ENCODE measurements around the gene PPP4R4. TPM values are rescaled to one million over a fixed set of nuclear protein-coding genes. Genes with fewer than 3 reads are reported as not detected.

The PPP4R4 gene
- polyA plus RNA-seq, 1 donor from 2014 or later: 4.8 TPM

DNA sequence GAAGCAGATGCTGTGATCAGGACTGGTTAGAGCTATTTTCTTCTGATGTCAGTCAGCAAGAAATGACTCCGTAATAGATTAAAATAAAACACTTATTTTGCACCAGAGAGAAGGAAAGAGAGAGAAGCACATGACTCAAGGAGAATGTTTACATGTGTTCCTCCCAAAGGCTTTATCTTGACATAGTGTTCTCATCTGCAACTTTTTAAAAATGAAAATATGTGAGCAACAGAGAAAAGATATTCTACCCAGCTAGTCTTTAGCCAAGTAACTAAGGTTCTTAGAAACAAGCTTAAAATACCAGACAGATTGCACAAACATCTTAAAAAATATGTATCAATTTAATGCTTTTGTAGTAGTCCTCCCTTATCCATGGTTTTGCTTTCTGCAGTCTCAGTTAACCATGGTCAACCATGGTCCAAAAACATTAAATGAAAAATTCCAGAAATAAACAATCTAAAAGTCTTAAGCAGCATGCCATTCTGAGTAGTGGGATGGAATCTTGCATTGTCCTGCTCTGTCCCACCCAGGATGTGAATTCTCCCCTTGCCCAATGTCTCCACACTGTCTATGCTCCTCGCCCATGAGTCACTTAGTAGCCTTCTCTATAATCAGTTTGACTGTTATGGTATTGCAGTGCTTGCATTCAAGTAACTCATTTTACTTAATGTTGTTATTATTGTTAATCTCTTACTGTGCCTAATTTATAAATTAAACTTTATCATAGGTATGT is 109.0 kb downstream of the PPP4R4 start:
- Histone ChIP-seq H3K9ac (ENCODE audit: low read length) (no peak overlapping the region), H3K9me2 (ENCODE audit: insufficient read depth, low read length) (no peaks in the 10 kb centered on the region), H3K9me3 (ENCODE audit: low read length) (no peaks in the 10 kb centered on the region), H3K79me2 (replicated peaks; ENCODE audit: insufficient read depth, low read length) (no peaks in the 10 kb centered on the region), H3K4me2 (ENCODE audit: low read length) (no peak overlapping the region), H3K36me3 (ENCODE audit: insufficient read depth, low read length) (no peaks in the 10 kb centered on the region), H4K20me1 (ENCODE audit: insufficient read depth) (no peaks in the 10 kb centered on the region), H3K27me3 (ENCODE audit: insufficient read depth, low read depth, low read length) (no peaks in the 10 kb centered on the region), H3F3A (ENCODE audit: insufficient read depth, low read length, poor library complexity, severe bottlenecking) (no peaks in the 10 kb centered on the region), H2AFZ (ENCODE audit: low read depth, low read length) (no peak overlapping the region), H3K4me3 (ENCODE audit: low read length) (no peak overlapping the region), H3K27ac (ENCODE audit: low read length) (no peak overlapping the region)
- TF ChIP-seq EZH2 (IDR thresholded peaks at IDR 0.05; ENCODE audit: borderline replicate concordance, insufficient read depth, low read length, poor library complexity, severe bottlenecking) (no peak), MXI1 (conservative IDR thresholded peaks at IDR 0.05; ENCODE audit: poor library complexity, severe bottlenecking) (no peak), EP300 (conservative IDR thresholded peaks at IDR 0.05; ENCODE audit: poor library complexity, severe bottlenecking) (no peak), RAD21 (conservative IDR thresholded peaks at IDR 0.05) (no peak)

GRCh38 chr14:94284221-94284620 is 110.1 kb downstream of the PPP4R4 start:
- H4K20me1 ChIP-seq (ENCODE audit: insufficient read depth): no peaks in the 10 kb centered on the region
- H3K4me2 ChIP-seq (ENCODE audit: low read length): no peak overlapping the region
- H3K9me3 ChIP-seq (ENCODE audit: low read length): no peaks in the 10 kb centered on the region
- H3K9ac ChIP-seq (ENCODE audit: low read length): no peak overlapping the region
- H3F3A ChIP-seq (ENCODE audit: insufficient read depth, low read length, poor library complexity, severe bottlenecking): no peaks in the 10 kb centered on the region
- H3K9me2 ChIP-seq (ENCODE audit: insufficient read depth, low read length): no peaks in the 10 kb centered on the region
- H3K36me3 ChIP-seq (ENCODE audit: insufficient read depth, low read length): no peaks in the 10 kb centered on the region
- no peak overlapping the region for H2AFZ ChIP-seq (ENCODE audit: low read depth, low read length)
- H3K27me3 ChIP-seq (ENCODE audit: insufficient read depth, low read depth, low read length): no peaks in the 10 kb centered on the region
- H3K79me2 ChIP-seq (replicated peaks; ENCODE audit: insufficient read depth, low read length): no peaks in the 10 kb centered on the region
- H3K4me3 ChIP-seq (ENCODE audit: low read length): no peak overlapping the region
- no peak overlapping the region for H3K27ac ChIP-seq (ENCODE audit: low read length)
- TF ChIP-seq TAF1 (IDR thresholded peaks at IDR 0.05; ENCODE audit: low read depth) (no peak), RAD21 (conservative IDR thresholded peaks at IDR 0.05) (no peak), SMC3 (conservative IDR thresholded peaks at IDR 0.05; ENCODE audit: poor library complexity) (no peak), EP300 (conservative IDR thresholded peaks at IDR 0.05; ENCODE audit: poor library complexity, severe bottlenecking) (no peak), MXI1 (conservative IDR thresholded peaks at IDR 0.05; ENCODE audit: poor library complexity, severe bottlenecking) (no peak), EZH2 (IDR thresholded peaks at IDR 0.05; ENCODE audit: borderline replicate concordance, insufficient read depth, low read length, poor library complexity, severe bottlenecking) (no peak), CTCF (IDR thresholded peaks at IDR 0.05; ENCODE audit: poor library complexity, severe bottlenecking) (no peak), POLR2AphosphoS5 (IDR thresholded peaks at IDR 0.05) (no peak)
- TF ChIP-seq, protein P1, sequence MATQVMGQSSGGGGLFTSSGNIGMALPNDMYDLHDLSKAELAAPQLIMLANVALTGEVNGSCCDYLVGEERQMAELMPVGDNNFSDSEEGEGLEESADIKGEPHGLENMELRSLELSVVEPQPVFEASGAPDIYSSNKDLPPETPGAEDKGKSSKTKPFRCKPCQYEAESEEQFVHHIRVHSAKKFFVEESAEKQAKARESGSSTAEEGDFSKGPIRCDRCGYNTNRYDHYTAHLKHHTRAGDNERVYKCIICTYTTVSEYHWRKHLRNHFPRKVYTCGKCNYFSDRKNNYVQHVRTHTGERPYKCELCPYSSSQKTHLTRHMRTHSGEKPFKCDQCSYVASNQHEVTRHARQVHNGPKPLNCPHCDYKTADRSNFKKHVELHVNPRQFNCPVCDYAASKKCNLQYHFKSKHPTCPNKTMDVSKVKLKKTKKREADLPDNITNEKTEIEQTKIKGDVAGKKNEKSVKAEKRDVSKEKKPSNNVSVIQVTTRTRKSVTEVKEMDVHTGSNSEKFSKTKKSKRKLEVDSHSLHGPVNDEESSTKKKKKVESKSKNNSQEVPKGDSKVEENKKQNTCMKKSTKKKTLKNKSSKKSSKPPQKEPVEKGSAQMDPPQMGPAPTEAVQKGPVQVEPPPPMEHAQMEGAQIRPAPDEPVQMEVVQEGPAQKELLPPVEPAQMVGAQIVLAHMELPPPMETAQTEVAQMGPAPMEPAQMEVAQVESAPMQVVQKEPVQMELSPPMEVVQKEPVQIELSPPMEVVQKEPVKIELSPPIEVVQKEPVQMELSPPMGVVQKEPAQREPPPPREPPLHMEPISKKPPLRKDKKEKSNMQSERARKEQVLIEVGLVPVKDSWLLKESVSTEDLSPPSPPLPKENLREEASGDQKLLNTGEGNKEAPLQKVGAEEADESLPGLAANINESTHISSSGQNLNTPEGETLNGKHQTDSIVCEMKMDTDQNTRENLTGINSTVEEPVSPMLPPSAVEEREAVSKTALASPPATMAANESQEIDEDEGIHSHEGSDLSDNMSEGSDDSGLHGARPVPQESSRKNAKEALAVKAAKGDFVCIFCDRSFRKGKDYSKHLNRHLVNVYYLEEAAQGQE (IDR thresholded peaks at IDR 0.05; ENCODE audit: borderline replicate concordance): no peak
